ENCODE data around the gene ATP2B2. TPM values are rescaled to one million over a fixed set of nuclear protein-coding genes. Genes with fewer than 3 reads are reported as not detected.

Gene ATP2B2
- total RNA-seq, 1 experiment from 2014 or later = not detected

DNA sequence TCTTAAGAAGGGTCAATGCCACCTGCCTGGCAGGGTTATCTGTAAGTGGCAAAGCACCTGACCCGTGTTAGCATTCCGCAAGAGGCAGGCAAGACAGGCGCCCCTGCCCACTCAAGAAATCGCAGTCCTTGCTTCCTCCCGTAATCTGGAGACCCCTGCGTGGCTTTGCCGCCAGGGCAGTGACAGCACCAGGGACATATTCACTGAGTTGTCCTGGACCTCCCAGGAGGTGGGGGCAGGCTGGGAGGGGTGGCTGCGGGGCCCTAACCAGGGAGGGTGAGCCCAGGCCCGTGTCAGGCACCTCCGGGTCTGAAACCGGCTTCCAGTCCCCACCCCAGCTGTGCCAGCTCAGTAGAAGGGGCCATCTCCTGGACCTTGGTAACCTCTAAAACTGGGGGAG, 168.6 kb downstream of the ATP2B2 start:
- POLR2A ChIA-PET = no interaction called here

DNA sequence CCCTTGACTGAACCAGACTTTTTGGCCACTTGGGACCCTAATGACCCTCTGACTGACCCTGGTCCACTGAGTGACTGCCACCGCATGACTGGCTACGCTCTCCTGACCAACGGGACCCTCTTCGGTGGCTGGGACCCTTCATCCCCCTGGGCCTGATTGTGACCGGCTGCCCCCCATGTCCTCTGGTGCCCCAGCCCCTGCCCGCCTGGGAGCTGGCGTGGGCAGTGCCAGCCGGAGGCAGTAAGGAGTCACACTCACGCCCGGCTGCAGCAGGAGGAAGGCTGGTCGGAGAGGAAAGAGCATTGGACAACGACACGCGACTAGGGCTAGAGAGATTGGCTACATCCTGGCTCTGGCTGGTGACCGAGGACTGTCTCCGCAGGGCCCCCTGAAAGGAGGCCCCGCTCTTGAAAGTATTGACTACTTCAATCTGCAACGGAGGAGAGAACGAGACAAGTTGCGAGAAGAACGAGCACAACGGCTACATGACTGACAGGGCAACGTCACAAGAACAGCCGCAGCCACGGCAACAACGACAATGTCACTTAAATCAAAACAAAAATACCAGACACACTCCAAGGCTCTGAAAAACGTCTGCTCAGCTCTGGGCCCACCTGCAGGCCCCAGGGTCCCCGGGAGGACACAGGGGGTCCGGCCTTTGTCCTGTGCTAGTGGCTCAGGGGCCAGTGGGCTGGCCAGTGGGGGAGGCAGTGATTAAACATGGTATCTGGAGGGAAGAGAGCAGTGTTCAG, 169.3 kb downstream of the ATP2B2 start:
- H3K27ac Mint-ChIP-seq (ENCODE audit: unreplicated experiment) = no peak overlapping the region
- no peak for DNase-seq
- no peak overlapping the region for H3K4me3 Mint-ChIP-seq (ENCODE audit: unreplicated experiment)
- intact Hi-C loops (cut with micrococcal nuclease; ENCODE audit: unreplicated experiment) = no loop called here
- H3K4me1 Mint-ChIP-seq (ENCODE audit: low read depth, unreplicated experiment) = no peaks in the 10 kb centered on the region
- H3K36me3 ChIP-seq (ENCODE audit: control insufficient read depth, insufficient read depth, low read length) = no peaks in the 10 kb centered on the region
- TF ChIP-seq, protein P1, sequence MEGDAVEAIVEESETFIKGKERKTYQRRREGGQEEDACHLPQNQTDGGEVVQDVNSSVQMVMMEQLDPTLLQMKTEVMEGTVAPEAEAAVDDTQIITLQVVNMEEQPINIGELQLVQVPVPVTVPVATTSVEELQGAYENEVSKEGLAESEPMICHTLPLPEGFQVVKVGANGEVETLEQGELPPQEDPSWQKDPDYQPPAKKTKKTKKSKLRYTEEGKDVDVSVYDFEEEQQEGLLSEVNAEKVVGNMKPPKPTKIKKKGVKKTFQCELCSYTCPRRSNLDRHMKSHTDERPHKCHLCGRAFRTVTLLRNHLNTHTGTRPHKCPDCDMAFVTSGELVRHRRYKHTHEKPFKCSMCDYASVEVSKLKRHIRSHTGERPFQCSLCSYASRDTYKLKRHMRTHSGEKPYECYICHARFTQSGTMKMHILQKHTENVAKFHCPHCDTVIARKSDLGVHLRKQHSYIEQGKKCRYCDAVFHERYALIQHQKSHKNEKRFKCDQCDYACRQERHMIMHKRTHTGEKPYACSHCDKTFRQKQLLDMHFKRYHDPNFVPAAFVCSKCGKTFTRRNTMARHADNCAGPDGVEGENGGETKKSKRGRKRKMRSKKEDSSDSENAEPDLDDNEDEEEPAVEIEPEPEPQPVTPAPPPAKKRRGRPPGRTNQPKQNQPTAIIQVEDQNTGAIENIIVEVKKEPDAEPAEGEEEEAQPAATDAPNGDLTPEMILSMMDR (IDR thresholded peaks at IDR 0.05; ENCODE audit: insufficient read depth in 1 of 2, low read depth in 1 of 2, low read length in 1 of 2, severe bottlenecking in 1 of 2, unreplicated experiment in 1 of 2) = no peak
- BruUV-seq (replicated peaks) = no TSS peak
- POLR2A ChIA-PET = no interaction called here
- no peaks in the 10 kb centered on the region for H3K9me3 Mint-ChIP-seq (ENCODE audit: unreplicated experiment)
- H3K27me3 ChIP-seq (replicated peaks; ENCODE audit: control insufficient read depth, insufficient read depth, low read length) = no peaks in the 10 kb centered on the region
- CTCF ChIA-PET = interaction anchor here (0.6 kb wide), 1 partner anchor 14 kb away, joined by 3 read pairs; no protein-coding TSS in a partner anchor
- H3K4me1 ChIP-seq = 0 out of 2 replicates have a peak, but pooled peaks cover 3% of the 10 kb centered on the region
- no peak overlapping the region for H3K4me3 ChIP-seq (ENCODE audit: low read depth, low read length)
- no peaks in the 10 kb centered on the region for H3K36me3 Mint-ChIP-seq (ENCODE audit: insufficient read depth, unreplicated experiment)
- H3K27me3 Mint-ChIP-seq (ENCODE audit: insufficient read depth, unreplicated experiment) = peaks cover 13% of the 10 kb centered on the region
- H3K9me3 ChIP-seq = no peaks in the 10 kb centered on the region

More for the DNA sequence above, 168.6 kb downstream of the ATP2B2 start:
- H3K4me1 Mint-ChIP-seq (ENCODE audit: low read depth, unreplicated experiment) = no peaks in the 10 kb centered on the region
- H3K9me3 Mint-ChIP-seq (ENCODE audit: unreplicated experiment) = no peaks in the 10 kb centered on the region
- no peak for DNase-seq
- CTCF ChIA-PET = interaction anchor here (0.5 to 0.6 kb wide), 2 partner anchors 15 to 340 kb away, joined by 3 to 4 read pairs; no protein-coding TSS in a partner anchor
- Histone ChIP-seq H3K36me3 (ENCODE audit: control insufficient read depth, insufficient read depth, low read length) (no peaks in the 10 kb centered on the region), H3K4me3 (ENCODE audit: low read depth, low read length) (no peak overlapping the region), H3K4me1 (0 out of 2 replicates have a peak, but pooled peaks cover 3% of the 10 kb centered on the region), H3K27me3 (replicated peaks; ENCODE audit: control insufficient read depth, insufficient read depth, low read length) (no peaks in the 10 kb centered on the region), H3K9me3 (no peaks in the 10 kb centered on the region)
- intact Hi-C loops (cut with micrococcal nuclease; ENCODE audit: unreplicated experiment) = no loop called here
- TF ChIP-seq, protein P1 (IDR thresholded peaks at IDR 0.05; ENCODE audit: insufficient read depth in 1 of 2, low read depth in 1 of 2, low read length in 1 of 2, severe bottlenecking in 1 of 2, unreplicated experiment in 1 of 2) = no peak
- H3K36me3 Mint-ChIP-seq (ENCODE audit: insufficient read depth, unreplicated experiment) = no peaks in the 10 kb centered on the region
- no peak overlapping the region for H3K27ac Mint-ChIP-seq (ENCODE audit: unreplicated experiment)
- peaks cover 13% of the 10 kb centered on the region for H3K27me3 Mint-ChIP-seq (ENCODE audit: insufficient read depth, unreplicated experiment)
- no TSS peak for BruUV-seq (replicated peaks)
- no peak overlapping the region for H3K4me3 Mint-ChIP-seq (ENCODE audit: unreplicated experiment)

DNA sequence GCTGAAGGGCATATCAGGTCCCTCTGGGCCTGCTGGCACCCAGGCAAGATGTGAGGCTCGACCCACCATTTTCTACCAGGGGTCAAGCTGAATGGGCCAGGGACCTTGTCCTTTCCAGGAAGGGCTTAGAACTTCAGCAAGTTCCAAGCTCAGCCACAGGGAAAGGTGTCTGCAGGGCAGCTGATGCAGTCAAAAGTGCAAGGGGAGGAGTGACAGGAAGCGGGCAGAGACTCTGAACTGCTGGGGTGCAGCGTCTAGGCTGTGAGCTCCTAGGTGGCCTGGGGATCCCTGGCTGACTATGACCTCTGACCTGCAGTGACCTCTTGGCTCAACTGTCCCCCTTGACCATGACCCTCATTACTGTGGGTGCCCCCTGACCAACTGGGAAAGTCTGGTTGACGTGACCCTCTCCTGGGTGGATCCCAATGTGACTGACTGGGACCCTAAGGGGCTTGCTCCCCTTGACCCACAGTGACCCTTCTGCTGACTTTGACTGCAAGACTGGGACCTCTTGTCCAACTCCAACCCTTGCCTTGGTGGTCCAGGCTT, 170.1 kb downstream of the ATP2B2 start:
- H3K9me3 Mint-ChIP-seq (ENCODE audit: unreplicated experiment) = no peaks in the 10 kb centered on the region
- H3K27ac Mint-ChIP-seq (ENCODE audit: unreplicated experiment) = no peak overlapping the region
- no peak overlapping the region for H3K4me3 Mint-ChIP-seq (ENCODE audit: unreplicated experiment)
- TF ChIP-seq, protein P1 (IDR thresholded peaks at IDR 0.05; ENCODE audit: insufficient read depth in 1 of 2, low read depth in 1 of 2, low read length in 1 of 2, severe bottlenecking in 1 of 2, unreplicated experiment in 1 of 2) = no peak
- no TSS peak for BruUV-seq (replicated peaks)
- POLR2A ChIA-PET = no interaction called here
- H3K36me3 Mint-ChIP-seq (ENCODE audit: insufficient read depth, unreplicated experiment) = no peaks in the 10 kb centered on the region
- no peaks in the 10 kb centered on the region; the same call in 1 of the 2 replicates for H3K27me3 ChIP-seq (replicated peaks; ENCODE audit: control insufficient read depth, insufficient read depth, low read length)
- peaks cover 11% of the 10 kb centered on the region for H3K27me3 Mint-ChIP-seq (ENCODE audit: insufficient read depth, unreplicated experiment)
- no peak overlapping the region for H3K4me3 ChIP-seq (ENCODE audit: low read depth, low read length)
- H3K9me3 ChIP-seq = no peaks in the 10 kb centered on the region
- H3K4me1 ChIP-seq = 0 out of 2 replicates have a peak, but pooled peaks cover 3% of the 10 kb centered on the region
- no peaks in the 10 kb centered on the region for H3K4me1 Mint-ChIP-seq (ENCODE audit: low read depth, unreplicated experiment)
- CTCF ChIA-PET = no interaction called here
- intact Hi-C loops (cut with micrococcal nuclease; ENCODE audit: unreplicated experiment) = no loop called here
- DNase-seq = no peak
- H3K36me3 ChIP-seq (ENCODE audit: control insufficient read depth, insufficient read depth, low read length) = no peaks in the 10 kb centered on the region
